ENCODE data around the gene PHTF2.

Gene PHTF2

GRCh38 chr7:78002715-78003114 lies 204.1 kb downstream of the PHTF2 start:
- no peak for DNase-seq

GRCh38 chr7:78006063-78006755 lies 207.6 kb downstream of the PHTF2 start:
- DNase-seq = no peak
